NCI-H1694 treated with DMSO at 0.1 percent for 48 hours (cell line): ENCODE data around the gene RNPEPL1.

ENCODE experiments used
- DNase-seq: peaks from one replicate; lab custom pipeline; 2025; lab: John Stamatoyannopoulos, UW

RNPEPL1 gene

DNA sequence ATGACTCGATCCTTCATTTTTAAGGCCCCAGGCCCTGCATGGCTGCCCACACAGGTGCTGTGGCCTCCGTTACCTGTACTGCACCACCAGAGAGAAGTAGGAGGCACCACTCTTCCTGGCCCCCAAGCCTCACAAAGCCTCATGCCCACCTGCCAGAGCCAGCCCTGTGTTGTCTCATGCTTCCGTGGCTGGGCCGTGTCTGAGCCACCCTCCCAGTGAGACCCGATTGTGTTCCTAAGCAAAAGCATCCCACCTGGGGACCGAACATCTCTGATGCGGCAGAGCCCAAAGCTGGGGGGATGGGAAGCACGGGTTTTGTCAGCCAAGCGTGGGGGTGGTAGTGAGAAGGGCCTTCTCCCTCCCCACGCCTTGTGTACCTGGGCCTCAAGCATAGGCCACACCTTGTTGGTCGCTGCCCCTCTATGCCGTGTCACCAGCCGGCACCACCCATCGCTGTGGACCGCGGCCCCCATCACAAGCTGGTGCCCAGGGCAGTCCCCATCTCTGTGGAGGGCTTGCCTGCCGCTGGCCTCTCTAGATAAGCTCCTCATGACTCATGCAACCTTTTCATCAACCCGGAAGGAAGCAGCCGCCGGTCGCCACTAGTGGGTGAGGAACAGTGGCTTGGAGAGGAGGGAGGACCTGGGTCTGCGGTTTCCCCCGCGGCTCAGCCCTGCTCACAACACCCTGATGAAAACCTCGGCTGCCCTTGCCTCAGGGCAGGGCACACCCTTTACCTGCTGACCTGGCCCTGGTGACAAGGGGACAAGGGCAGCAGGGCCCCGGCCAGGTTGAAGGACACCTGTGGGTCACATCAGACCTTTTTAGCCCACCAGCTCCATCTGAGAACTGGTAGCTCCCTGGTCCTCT lies 2.7 kb upstream of the RNPEPL1 start:
- no peak for DNase-seq

DNA sequence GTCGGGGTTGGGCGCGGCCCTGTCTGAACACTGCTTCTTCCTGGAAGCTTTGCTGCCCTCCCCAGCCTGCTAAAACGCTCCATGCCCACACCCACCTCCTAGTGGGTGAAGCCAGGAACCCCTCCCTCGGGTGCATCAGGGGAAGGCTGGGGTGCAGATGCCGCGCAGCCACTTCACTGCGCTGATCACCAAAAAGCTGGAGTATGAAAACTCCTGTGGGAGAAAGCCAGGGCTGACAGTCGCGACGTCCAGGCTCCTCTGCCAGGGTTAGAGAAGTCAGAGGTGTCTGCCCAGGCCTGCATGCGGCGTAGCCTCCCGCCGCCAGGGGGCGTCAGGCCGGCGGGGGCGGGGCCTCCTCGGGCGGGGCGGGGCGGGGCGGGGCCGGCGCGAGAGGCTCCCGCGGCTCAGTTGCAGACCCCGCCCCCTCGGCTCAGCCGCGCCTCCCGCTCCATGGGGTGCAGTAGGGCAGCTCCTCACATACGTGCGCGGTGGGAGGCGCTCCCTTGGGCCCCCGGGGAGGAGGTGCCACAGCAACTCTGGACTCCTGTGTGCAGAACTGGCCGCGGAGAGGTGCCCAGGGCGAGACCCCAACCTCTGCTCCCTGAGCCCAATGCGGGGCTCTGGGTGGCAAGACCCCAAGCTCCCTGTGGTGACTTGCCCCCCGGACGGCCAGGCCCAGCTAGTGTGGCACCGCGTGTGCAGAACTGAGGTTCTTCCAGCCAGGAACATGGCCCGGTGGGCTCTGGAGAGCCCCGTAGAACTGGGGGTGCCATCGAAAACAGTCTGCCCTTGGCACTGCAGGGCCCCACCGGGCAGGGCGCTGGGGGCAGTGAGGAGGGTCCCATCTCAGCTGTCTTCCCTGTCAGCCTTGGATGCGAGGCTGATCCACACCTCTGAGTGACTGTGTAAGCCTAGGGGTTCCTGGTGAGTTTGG lies 1.8 kb upstream of the RNPEPL1 start:
- peak; percentile 76 for DNase-seq

DNA sequence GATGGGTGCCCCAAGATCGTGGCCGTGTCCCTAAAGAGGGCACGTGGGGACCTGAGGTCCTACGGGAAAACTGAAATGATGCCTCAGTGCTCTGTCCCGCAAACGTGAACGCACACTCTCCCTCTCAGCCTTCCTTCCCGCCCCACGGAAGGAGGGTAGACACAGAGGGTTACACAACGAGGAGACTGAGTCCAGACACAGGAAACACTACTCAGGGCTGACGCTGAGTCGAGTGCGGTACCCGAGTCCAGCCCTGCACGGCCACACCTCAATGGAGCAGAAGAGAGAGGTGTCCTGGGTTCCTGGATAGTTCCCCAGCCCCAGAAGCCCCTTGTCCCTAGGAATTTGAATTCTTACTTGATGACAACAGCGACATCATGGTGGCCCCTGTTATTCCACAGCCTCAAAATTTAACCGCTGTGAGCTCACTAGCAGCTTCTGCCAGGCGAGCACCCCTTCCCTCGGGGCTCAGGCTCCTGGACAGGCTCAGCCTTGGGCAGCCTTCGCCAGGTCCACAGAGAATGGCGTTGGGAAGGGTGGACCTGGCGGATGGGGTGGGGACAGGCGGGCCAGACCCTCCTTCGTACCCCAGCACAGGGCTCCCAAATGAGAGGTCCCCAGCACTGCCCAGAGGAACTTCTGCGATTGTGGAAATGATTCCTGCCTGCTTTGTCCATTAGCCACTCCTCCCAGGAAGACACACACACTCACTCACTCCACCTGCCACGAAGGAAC lies 980 bp upstream of the RNPEPL1 start:
- no peak for DNase-seq

DNA sequence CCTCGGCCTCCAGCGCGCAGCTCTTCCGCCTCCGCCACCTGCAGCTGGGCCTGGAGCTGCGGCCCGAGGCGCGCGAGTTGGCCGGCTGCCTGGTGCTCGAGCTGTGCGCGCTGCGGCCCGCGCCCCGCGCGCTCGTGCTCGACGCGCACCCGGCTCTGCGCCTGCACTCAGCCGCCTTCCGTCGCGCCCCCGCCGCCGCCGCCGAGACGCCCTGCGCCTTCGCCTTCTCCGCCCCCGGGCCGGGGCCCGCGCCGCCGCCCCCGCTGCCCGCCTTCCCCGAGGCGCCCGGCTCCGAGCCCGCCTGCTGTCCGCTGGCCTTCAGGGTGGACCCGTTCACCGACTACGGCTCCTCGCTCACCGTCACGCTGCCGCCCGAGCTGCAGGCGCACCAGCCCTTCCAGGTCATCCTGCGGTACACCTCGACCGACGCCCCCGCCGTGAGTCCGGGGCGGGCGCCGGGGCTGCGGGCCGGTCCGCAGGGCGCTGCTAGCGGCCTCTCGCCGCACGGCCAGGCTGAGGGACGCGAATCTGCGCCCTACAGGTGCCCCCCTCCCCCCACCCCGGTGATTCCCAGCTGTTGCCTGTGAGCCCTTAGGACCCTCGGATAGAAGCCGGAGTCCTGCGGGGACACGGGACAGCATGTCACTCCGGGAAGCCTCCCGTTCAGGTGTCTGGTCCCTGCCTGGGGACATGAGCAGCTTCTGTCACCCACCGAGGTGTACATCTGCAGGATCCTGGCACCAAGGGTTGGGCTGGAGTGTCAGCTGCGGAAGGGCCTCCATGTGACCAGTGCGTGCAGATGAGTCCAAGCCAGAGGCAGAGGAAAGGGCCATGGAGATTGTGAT lies 616 bp downstream of the RNPEPL1 start:
- DNase-seq: no peak

DNA sequence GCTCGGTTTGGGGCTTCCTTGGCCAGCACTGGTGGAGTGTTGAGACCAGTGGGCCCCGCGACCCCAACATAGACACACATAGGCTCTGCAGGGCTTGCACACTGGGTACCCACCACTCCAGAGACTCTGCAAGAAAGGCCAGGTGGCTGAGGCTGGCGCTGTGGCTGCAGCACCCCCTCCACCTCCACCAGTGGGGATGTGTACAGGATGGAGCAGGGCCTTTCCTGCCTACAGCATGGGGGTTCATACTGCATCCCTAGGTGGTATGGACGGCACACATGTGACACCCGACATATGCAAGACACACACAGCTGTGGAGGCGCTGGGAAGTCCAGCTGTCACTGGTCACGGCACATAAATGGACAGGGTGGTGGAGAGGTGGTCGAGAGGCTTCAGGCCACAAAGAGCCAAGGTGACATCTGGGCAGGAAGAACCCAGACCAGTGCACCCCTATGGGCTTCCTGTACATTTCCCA lies 1.3 kb downstream of the RNPEPL1 start:
- DNase-seq: no peak

DNA sequence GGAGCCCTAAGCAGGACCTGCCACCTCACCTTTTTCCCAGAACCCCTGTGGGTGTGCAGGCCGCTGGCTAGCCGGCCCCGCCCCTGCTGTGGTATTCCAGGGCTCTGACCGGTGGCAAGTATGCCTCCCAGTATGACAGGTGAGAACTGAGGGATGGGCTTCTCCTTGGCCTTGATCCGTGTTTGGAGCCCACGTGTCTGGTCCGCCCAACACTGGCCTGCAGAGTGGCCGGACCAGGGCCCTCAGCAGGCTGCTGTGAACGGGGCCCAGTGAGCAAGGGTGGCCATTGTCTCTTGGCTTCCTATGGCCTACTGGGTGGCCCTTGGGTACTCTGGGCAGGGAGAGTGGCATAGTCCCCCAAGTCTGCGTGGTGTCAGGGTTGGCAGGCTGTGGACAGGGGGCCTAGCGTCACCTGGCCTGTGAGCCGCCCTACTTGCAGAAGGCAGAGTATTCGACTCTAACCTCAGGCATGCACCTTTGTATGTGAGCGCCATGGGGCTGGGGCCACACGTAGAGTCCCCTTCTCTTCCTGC lies 1.8 kb downstream of the RNPEPL1 start:
- DNase-seq: no peak

DNA sequence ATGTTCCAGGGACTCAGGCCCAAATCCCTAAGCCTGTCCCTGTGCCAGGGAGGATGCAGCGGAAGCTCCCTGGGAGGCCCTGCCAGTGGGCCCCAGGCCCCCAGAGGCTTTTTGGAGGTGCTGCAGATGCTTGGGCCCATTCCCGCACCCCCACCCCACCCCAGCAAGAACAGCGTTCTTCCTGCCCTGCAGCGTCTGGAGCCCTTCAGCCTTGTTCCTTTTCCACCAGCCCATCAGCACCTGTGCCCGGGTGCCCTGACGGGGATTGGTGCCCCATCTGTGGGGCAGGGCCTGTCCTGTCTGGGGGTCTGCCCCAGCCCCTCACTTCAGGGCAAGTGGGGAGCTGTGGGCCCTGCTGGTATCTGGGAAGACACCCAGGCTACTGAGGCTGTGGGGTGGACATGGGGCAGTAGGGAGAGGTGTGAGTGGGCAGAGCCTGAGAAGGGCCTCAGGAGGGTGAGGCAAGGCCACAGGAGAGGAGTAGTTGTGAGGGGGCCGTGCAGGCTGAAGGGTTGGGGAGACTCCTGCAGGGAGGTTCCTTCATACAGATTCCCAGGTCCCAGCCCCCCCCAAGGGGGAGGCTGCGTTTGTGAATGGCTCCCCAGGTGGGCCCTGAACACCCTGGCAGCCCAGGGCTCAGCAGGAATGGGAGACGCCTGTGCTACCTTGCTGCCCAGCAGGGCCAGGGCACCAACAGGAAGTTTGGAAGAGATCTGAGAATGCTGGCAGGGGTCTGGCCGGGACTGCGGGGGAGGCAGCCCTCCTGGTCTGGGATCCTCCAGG lies 2.4 kb downstream of the RNPEPL1 start:
- DNase-seq: no peak

DNA sequence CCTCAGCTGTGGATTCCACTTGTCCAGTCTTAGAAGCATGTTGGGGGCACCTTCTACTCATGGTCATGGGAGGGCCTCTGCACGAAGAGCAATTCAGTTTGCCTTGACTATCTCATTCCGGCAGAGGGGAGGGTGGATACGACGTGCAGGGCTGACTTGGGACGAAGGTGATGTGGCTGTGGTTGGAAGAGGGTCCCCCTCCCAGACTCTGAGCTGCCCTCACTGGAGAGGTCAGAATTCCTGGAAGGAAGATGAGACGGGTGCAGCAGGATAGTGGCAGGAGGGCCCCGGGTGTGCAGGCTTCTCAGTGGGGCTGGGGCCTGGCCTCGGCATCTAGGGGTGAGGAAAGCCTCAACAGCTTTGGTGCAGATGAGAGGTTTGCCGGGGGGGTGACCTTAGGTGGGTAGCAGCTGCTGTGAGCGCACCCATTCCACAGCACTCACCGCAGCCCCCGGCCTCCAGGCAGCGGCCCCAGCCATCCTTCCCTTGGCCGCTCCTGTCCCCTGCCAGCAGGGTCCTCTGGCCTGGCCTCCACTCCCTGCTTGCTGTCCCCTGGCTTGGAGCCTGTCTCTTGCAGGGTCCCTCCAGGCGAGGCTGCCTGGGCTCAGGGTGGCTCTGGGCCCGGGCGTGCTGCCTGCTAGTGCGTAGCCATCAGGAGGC lies 3.2 kb downstream of the RNPEPL1 start:
- no peak for DNase-seq

DNA sequence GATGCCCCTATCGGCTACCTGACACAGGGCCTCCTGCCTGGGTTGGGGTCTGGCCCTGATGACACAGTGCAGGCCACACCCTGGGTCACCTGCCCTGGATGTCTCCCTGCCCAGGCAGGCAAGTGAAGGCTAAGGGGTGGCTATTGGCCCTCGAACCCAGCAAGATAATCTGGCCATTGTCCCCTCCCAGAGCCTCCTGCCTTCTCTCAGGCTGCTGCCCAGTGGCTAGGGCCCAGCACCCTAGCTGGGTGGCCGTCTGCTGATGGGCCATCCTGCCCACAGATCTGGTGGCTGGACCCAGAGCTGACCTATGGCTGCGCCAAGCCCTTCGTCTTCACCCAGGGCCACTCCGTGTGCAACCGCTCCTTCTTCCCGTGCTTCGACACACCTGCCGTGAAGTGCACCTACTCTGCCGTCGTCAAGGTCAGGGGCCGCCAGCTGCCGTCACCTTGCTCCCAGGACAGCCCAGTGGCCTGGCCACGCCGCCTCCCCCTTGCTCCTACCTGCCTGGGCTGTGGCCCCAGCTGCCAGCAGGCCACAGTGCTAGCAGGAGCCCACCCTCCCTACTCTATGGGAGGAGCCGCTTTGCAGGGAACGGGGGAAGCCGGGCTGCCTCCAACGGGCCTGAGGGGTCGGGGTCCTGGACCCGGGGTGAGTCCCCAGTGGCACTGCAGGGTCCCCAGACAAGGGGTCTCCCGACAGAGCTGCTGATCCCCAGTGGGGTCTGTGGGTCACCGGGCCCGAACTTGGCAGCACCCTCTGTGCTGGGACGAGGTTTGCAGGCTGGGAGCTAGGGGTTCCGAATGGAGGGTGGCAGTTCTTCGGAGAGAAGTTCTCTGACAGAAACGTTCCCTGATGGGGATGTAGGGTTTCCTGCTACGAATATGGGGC lies 4.1 kb downstream of the RNPEPL1 start:
- DNase-seq: no peak

DNA sequence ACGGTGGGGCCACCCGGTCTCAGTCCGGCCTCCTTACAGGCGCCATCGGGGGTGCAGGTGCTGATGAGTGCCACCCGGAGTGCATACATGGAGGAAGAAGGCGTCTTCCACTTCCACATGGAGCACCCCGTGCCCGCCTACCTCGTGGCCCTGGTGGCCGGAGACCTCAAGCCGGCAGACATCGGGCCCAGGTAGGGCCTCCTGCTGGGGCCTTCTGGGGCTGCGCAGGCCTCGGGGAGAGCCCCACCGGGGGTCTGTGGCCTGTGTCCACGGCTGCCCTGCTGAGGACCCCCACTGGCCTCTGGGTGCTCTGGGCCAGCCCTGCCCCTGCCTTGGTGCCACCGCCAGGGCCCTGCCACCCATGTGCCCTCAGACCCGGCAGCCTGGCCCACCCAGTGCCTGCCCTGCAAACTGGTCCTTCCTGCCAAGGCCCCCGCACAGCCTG lies 4.8 kb downstream of the RNPEPL1 start:
- no peak for DNase-seq

DNA sequence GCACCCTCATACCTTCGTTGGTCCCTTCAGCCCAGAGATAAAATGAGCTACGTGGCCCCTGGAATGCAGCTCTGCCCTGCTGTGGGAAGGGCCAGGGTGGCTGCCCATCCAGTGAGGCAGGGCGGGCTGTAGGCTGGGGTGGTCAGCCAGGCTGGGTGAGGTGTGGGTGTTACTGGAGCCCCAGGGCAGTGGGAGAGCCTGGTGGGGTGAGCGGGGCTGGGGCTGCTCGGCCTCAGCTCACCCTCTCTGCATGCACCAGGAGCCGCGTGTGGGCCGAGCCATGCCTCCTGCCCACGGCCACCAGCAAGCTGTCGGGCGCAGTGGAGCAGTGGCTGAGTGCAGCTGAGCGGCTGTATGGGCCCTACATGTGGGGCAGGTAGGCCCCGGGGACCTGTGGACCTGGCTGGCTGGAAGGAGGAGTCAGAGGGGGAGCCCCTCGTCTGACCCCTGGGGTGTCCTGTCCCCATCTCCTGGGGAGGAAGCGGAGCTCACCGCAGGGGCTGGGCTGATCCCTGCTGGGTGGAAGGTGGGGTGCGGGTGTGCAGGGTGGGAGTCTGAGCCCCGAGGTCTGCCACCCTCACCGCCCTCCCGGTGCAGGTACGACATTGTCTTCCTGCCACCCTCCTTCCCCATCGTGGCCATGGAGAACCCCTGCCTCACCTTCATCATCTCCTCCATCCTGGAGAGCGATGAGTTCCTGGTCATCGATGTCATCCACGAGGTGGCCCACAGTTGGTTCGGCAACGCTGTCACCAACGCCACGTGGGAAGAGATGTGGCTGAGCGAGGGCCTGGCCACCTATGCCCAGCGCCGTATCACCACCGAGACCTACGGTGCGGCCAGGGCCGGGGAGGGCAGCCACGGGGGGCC lies 5.5 kb downstream of the RNPEPL1 start:
- no peak for DNase-seq

DNA sequence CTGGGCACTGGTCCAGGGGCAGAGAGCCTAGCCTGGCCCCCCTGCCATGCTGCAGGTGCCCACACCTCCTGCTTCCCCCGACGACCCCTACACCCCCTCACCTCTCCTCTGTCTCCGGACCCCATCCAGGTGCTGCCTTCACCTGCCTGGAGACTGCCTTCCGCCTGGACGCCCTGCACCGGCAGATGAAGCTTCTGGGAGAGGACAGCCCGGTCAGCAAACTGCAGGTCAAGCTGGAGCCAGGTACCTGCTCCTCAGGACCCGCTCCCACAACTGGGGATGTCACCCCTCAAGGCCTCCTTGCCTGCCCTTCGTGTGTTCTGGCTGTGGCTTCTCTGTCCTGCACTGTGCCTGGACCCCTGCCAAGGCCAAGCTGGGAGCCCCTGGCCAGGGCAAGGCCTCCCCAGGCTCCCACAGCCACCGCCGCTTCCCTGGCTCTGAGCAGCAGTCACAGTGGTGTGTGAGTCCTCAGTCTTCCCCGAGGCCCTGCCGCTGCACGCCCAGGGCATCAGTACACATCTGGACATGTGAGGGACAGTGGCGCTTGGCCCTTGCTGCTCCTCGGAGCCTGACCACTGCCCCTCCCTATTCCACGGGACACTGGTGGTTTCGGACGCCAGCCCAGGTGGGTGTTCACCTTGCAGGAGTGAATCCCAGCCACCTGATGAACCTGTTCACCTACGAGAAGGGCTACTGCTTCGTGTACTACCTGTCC lies 6.3 kb downstream of the RNPEPL1 start:
- DNase-seq: no peak

DNA sequence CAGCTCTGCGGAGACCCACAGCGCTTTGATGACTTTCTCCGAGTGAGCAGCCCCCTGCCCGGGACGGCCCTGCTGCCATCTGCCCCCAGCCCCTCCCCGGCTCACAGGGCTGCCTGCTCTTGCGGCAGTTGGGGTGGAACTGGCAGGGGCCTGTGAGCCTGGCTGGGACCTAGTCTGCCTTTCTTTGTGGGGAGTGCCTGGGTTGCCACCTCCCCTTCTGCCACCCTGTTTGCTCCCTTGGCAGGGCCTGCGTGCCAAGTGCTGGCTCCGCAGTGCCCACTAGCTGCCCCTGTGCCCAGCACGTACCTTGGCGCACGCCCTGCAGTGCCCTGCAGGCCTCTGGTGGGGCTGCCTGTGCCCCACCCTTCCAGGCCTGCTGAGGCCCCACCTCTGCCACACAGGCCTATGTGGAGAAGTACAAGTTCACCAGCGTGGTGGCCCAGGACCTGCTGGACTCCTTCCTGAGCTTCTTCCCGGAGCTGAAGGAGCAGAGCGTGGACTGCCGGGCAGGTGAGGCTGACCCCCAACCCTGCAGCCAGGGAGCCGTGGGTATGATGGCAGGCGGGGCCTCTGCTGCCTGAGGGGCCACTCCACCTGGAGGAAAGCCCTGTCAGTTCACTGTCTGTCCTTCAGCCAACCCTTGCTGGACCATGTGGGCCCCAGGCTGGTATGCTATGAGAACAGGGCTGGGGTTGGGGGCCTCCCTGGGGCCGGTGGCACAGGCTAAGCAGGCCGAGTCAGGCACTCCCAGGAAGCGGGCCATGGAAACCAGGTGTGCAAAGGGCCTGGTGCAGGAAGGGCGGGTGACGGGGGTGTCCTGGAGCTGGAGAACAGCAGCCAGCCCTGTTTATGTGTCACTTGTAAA lies 7.0 kb downstream of the RNPEPL1 start:
- no peak for DNase-seq

DNA sequence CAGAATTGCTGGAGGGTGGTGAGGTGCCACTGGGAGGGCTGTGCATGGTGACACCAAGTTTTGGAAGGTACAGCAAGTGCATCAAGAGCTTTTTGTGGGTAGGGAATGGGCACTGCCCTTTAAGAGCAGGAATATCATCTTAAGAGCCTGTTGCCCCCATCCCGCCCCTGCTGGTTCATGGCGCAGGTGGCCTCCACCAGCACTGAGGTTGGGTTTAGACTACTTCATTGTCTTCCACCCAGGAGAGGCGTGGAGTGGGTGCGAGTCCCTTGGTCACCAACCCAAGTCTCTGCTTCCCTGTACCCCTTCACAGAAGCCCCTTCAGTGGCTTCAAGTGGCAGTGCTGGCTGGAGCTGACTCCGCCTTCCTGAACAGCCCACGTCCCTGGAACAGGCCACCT lies 7.8 kb downstream of the RNPEPL1 start:
- DNase-seq: no peak

DNA sequence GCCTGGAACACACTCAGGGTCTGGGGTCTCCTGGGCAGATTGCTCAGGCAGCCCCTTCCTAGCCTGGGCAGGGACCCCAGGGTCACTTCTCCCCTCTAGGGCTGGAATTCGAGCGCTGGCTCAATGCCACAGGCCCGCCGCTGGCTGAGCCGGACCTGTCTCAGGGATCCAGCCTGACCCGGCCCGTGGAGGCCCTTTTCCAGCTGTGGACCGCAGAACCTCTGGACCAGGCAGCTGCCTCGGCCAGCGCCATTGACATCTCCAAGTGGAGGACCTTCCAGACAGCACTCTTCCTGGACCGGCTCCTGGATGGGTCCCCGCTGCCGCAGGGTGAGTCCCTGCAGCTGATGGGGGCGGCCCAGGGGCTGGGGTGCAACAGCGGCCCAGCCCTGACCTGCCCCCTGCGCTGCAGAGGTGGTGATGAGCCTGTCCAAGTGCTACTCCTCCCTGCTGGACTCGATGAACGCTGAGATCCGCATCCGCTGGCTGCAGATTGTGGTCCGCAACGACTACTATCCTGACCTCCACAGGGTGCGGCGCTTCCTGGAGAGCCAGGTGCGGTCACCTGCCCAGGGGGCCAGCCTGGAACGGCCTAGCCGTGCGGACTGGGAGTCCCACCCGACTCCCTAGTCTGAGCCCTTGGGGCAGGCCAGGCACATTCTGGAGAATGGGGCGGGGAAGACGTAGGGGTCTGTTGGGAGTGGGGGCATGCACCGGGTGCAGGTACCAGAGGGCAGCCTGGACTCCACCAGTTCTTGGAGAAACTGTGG lies 8.3 kb downstream of the RNPEPL1 start:
- no peak for DNase-seq
